Trophoblast cell (in vitro differentiated cells and primary cell): ENCODE measurements around the gene HABP2. TPM values are rescaled to one million over a fixed set of nuclear protein-coding genes. Genes with fewer than 3 reads are reported as not detected.

Source experiments
- DNase-seq, 2 donors: peaks; one replicate each; pipeline ENCODE4 v3.0.0-alpha.2; 2016
- H2AFZ ChIP-seq: 2 replicates; pipeline ENCODE4 v1.6.1; 2013; ENCODE audit warnings: low read length, moderate library complexity, mild to moderate bottlenecking; ENCODE audit not compliant: insufficient read depth, poor library complexity
- H2AK5ac ChIP-seq: 2 replicates; pipeline ENCODE4 v1.6.1; 2013; ENCODE audit warnings: mild to moderate bottlenecking, low read length
- H2BK120ac ChIP-seq: 2 replicates; pipeline ENCODE4 v1.6.1; 2013; ENCODE audit warnings: low read length, mild to moderate bottlenecking, moderate library complexity; ENCODE audit not compliant: insufficient read depth, poor library complexity
- H2BK12ac ChIP-seq: 2 replicates; pipeline ENCODE4 v1.6.1; 2013; ENCODE audit warnings: mild to moderate bottlenecking, low read length, moderate library complexity
- H2BK5ac ChIP-seq: 2 replicates; pipeline ENCODE4 v1.6.1; 2013; ENCODE audit warnings: low read length, low read depth, moderate library complexity, mild to moderate bottlenecking; ENCODE audit not compliant: poor library complexity
- H3K14ac ChIP-seq: 2 replicates; pipeline ENCODE4 v1.6.1; 2013; ENCODE audit warnings: mild to moderate bottlenecking, low read length
- H3K18ac ChIP-seq: 2 replicates; pipeline ENCODE4 v1.6.1; 2013; ENCODE audit warnings: mild to moderate bottlenecking, low read length
- H3K23ac ChIP-seq: 2 replicates; pipeline ENCODE4 v1.6.1; 2013; ENCODE audit warnings: low read length
- H3K27ac ChIP-seq: 2 replicates; pipeline ENCODE4 v1.5.1; 2013; ENCODE audit warnings: low read depth, mild to moderate bottlenecking, inconsistent platforms, low read length, moderate library complexity
- H3K27me3 ChIP-seq: 2 replicates; pipeline ENCODE4 v1.6.1; 2013; ENCODE audit warnings: inconsistent platforms, mild to moderate bottlenecking, low read length, moderate library complexity; ENCODE audit not compliant: insufficient read depth
- H3K36me3 ChIP-seq, 2 experiments: 1 replicate in 1 of 2; 2 replicates in 1 of 2; pipeline ENCODE4 v1.6.1; 2013; ENCODE audit warnings: low read length in 2 of 2, mild to moderate bottlenecking in 2 of 2, moderate library complexity in 1 of 2; ENCODE audit not compliant: insufficient read depth in 2 of 2, control insufficient read depth in 1 of 2
- H3K4ac ChIP-seq: 2 replicates; pipeline ENCODE4 v1.6.1; 2013; ENCODE audit warnings: low read depth, mild to moderate bottlenecking, low read length, moderate library complexity
- H3K4me1 ChIP-seq, 2 experiments: 1 replicate in 1 of 2; 2 replicates in 1 of 2; pipeline ENCODE4 v1.6.1; 2013; ENCODE audit warnings: low read length in 2 of 2, mild to moderate bottlenecking in 2 of 2, moderate library complexity in 1 of 2; ENCODE audit not compliant: insufficient read depth in 2 of 2, control insufficient read depth in 1 of 2
- H3K4me2 ChIP-seq: 2 replicates; pipeline ENCODE4 v1.6.1; 2013; ENCODE audit warnings: inconsistent platforms, mild to moderate bottlenecking, low read length, moderate library complexity
- H3K4me3 ChIP-seq: 2 replicates; pipeline ENCODE4 v1.5.1; 2013; ENCODE audit warnings: mild to moderate bottlenecking, low read depth, low read length, inconsistent platforms
- H3K79me1 ChIP-seq: one replicate; pipeline ENCODE4 v1.6.1; 2013; ENCODE audit warnings: low read length
- H3K79me2 ChIP-seq: 2 replicates; pipeline ENCODE4 v1.6.1; 2013; ENCODE audit warnings: low read length, mild to moderate bottlenecking; ENCODE audit not compliant: control insufficient read depth, insufficient read depth, poor library complexity
- H3K9ac ChIP-seq: 2 replicates; pipeline ENCODE4 v1.6.1; 2013; ENCODE audit warnings: mild to moderate bottlenecking, low read length
- H3K9me3 ChIP-seq: 2 replicates; pipeline ENCODE4 v1.6.1; 2013; ENCODE audit warnings: low read depth, mild to moderate bottlenecking, control low read depth, inconsistent platforms, low read length; ENCODE audit not compliant: insufficient read depth
- H4K12ac ChIP-seq: 2 replicates; pipeline ENCODE4 v1.6.1; 2013; ENCODE audit warnings: low read depth, mild to moderate bottlenecking, low read length, moderate library complexity
- H4K8ac ChIP-seq: 2 replicates; pipeline ENCODE4 v1.6.1; 2013; ENCODE audit warnings: low read depth, mild to moderate bottlenecking, low read length, moderate library complexity
- H4K91ac ChIP-seq: one replicate; pipeline ENCODE4 v1.6.1; 2013; ENCODE audit warnings: low read depth, mild to moderate bottlenecking, low read length, moderate library complexity
- WGBS: extraction: QIAGEN DNeasy Blood & Tissue Kit; methylation state at CpG from one replicate; pipeline ENCODE4 v1.1.7; 2013; ENCODE audit warnings: missing lambda C conversion rate; ENCODE audit not compliant: insufficient read length, insufficient coverage; ENCODE audit errors: extremely low coverage; 5-methylcytosine and 5-hydroxymethylcytosine counted together
- polyA plus RNA-seq: library from polyadenylated mRNA; stranded (reverse); fragments of 200-250 nt; gene quantifications from 2 replicates; pipeline ENCODE4 v1.2.3, GENCODE V29; 2013

The HABP2 gene
- 0.03 TPM in 2 replicates for polyA plus RNA-seq

- no CpG with 5 or more reads among the region's 3 CpGs for WGBS
- Histone ChIP-seq H2AFZ (no peak within 1 kb of the TSS), H3K4me2 (no peak within 1 kb of the TSS)
These were observed at the start of gene HABP2 for GRCh38 chr10:113552701-113553100. HABP2 (plus strand) TSS chr10:113553053; CDS start chr10:113553122, 69 bp downstream.

GRCh38 chr10:113503930-113504329 is 48.9 kb upstream of the HABP2 start:
- H2BK5ac ChIP-seq = no peak overlapping the region
- H2BK12ac ChIP-seq = no peak overlapping the region

More at GRCh38 chr10:113552701-113553100, at the start of gene HABP2:
- H4K91ac ChIP-seq = no peak within 1 kb of the TSS
- H2BK12ac ChIP-seq = no peak within 1 kb of the TSS
- H2AK5ac ChIP-seq = no peak within 1 kb of the TSS
- peaks cover 2% of the 10 kb centered on the region for H3K27me3 ChIP-seq
- H3K79me2 ChIP-seq = no peaks in the 10 kb centered on the region
- H3K4me1 ChIP-seq = no peaks in the 10 kb centered on the region
- no peak within 1 kb of the TSS for H3K4ac ChIP-seq
- H4K8ac ChIP-seq = no peak within 1 kb of the TSS
- no peak within 1 kb of the TSS for H3K9ac ChIP-seq
- no peak within 1 kb of the TSS for H3K4me3 ChIP-seq
- H3K14ac ChIP-seq = no peak within 1 kb of the TSS
- no peak within 1 kb of the TSS for H2BK120ac ChIP-seq
- no peak within 1 kb of the TSS for H3K23ac ChIP-seq
- H3K9me3 ChIP-seq = peaks cover 2% of the 10 kb centered on the region
- no peak within 1 kb of the TSS for H3K18ac ChIP-seq
- H3K27ac ChIP-seq = no peak within 1 kb of the TSS
- H2BK5ac ChIP-seq = no peak within 1 kb of the TSS
- H3K79me1 ChIP-seq = no peaks in the 10 kb centered on the region
- no peaks in the 10 kb centered on the region for H3K36me3 ChIP-seq
- no peak within 1 kb of the TSS for H4K12ac ChIP-seq
- no peak for DNase-seq

DNA sequence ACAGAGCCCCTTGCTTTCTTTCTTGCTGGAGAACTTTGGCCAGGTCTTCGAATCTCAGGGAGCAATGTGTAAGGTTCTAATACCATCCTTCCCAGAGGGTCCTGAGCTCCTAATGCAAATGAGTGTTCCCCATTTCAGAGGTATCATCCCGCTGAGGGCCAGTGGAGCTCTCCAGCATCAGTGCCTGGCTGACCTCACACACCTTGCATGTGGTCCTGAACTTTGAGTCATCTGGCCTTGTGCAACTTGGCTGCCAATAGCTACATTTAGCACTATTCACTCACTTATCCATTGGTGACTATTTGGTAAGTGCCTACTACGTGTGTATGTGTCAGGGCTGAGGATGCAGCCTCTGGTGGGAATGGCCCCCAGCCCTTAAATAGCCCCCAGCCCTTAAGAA is 48.4 kb upstream of the HABP2 start:
- H2BK12ac ChIP-seq = no peak overlapping the region
- WGBS = no CpG with 5 or more reads among the region's 3 CpGs
- no peak overlapping the region for H4K91ac ChIP-seq
- no peak overlapping the region for H2AK5ac ChIP-seq
- DNase-seq = peak in 1 of 2 donors; percentile 4
- no peaks in the 10 kb centered on the region for H3K79me1 ChIP-seq
- H3K9me3 ChIP-seq = no peaks in the 10 kb centered on the region
- no peaks in the 10 kb centered on the region for H3K79me2 ChIP-seq
- no peak overlapping the region for H2BK5ac ChIP-seq
- H2AFZ ChIP-seq = no peak overlapping the region
- no peak overlapping the region for H3K18ac ChIP-seq
- no peaks in the 10 kb centered on the region for H3K36me3 ChIP-seq
- H3K9ac ChIP-seq = no peak overlapping the region
- H4K12ac ChIP-seq = no peak overlapping the region
- no peaks in the 10 kb centered on the region for H3K27me3 ChIP-seq
- H3K27ac ChIP-seq = no peak overlapping the region
- H3K4me2 ChIP-seq = no peak overlapping the region
- no peak overlapping the region for H4K8ac ChIP-seq
- H3K4ac ChIP-seq = no peak overlapping the region
- no peak overlapping the region for H3K4me3 ChIP-seq
- H2BK120ac ChIP-seq = no peak overlapping the region
- H3K23ac ChIP-seq = peak overlapping the region; percentile 66
- H3K4me1 ChIP-seq = no peaks in the 10 kb centered on the region
- no peak overlapping the region for H3K14ac ChIP-seq

More at GRCh38 chr10:113503930-113504329, 48.9 kb upstream of the HABP2 start:
- WGBS = no CpG with 5 or more reads among the region's 4 CpGs
- H3K36me3 ChIP-seq = no peaks in the 10 kb centered on the region
- no peak overlapping the region for H3K18ac ChIP-seq
- no peak for DNase-seq
- no peak overlapping the region for H2BK120ac ChIP-seq
- no peaks in the 10 kb centered on the region for H3K9me3 ChIP-seq
- no peak overlapping the region for H3K14ac ChIP-seq
- H2AK5ac ChIP-seq = no peak overlapping the region
- H3K4me2 ChIP-seq = no peak overlapping the region
- no peaks in the 10 kb centered on the region for H3K79me1 ChIP-seq
- H3K4me3 ChIP-seq = no peak overlapping the region
- no peaks in the 10 kb centered on the region for H3K4me1 ChIP-seq
- H4K8ac ChIP-seq = no peak overlapping the region
- no peak overlapping the region for H4K91ac ChIP-seq
- H3K4ac ChIP-seq = no peak overlapping the region
- no peak overlapping the region for H2AFZ ChIP-seq
- no peak overlapping the region for H3K23ac ChIP-seq
- H4K12ac ChIP-seq = no peak overlapping the region
- no peak overlapping the region for H3K9ac ChIP-seq
- no peak overlapping the region for H3K27ac ChIP-seq
- H3K79me2 ChIP-seq = no peaks in the 10 kb centered on the region
- H3K27me3 ChIP-seq = no peaks in the 10 kb centered on the region

DNA sequence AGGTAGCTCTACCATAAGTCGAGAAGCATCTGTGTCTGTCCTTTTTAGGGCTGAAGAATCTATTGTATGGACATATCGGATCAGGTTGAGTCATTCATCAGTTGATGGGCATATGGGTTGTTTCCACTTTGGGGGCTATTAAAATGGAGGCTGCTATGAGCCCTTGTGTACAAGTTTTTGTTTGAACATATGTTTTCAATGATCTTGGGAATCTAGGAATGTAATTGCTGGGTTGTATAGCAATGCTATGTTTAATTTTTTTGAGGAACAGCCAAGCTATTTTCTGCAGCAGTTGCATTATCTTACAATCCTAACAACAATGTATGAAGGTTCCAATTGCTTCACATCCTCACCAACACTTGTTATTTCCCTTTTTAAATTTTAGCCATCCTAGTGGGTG is 46.4 kb upstream of the HABP2 start:
- no peak overlapping the region for H4K91ac ChIP-seq
- H3K4me1 ChIP-seq = no peaks in the 10 kb centered on the region
- no peaks in the 10 kb centered on the region for H3K9me3 ChIP-seq
- no peak overlapping the region for H3K9ac ChIP-seq
- H2BK120ac ChIP-seq = no peak overlapping the region
- H4K12ac ChIP-seq = no peak overlapping the region
- H3K79me1 ChIP-seq = no peaks in the 10 kb centered on the region
- H3K79me2 ChIP-seq = no peaks in the 10 kb centered on the region
- H3K27me3 ChIP-seq = no peaks in the 10 kb centered on the region
- H4K8ac ChIP-seq = no peak overlapping the region
- no peak overlapping the region for H2BK5ac ChIP-seq
- no CpG with 5 or more reads among the region's 2 CpGs for WGBS
- no peak overlapping the region for H3K18ac ChIP-seq
- H2AFZ ChIP-seq = no peak overlapping the region
- H3K4me3 ChIP-seq = no peak overlapping the region
- no peak overlapping the region for H2AK5ac ChIP-seq
- H3K4ac ChIP-seq = no peak overlapping the region
- no peak overlapping the region for H3K14ac ChIP-seq
- no peaks in the 10 kb centered on the region for H3K36me3 ChIP-seq
- H3K27ac ChIP-seq = no peak overlapping the region
- no peak overlapping the region for H2BK12ac ChIP-seq
- no peak overlapping the region for H3K23ac ChIP-seq
- no peak overlapping the region for H3K4me2 ChIP-seq
- no peak for DNase-seq
